Glomerular visceral epithelial cell (primary cell): ENCODE results near the gene KIF26A.
"Not testable (repeated sequence)": the region's sequence is repeated elsewhere in the genome, so short reads cannot be mapped to it uniquely, and the experiment has no call there.

Source experiments
- DNase-seq: peaks from one replicate; pipeline ENCODE4 v3.0.0-alpha.2; 2016; ENCODE audit errors: extremely low spot score

KIF26A gene

DNA sequence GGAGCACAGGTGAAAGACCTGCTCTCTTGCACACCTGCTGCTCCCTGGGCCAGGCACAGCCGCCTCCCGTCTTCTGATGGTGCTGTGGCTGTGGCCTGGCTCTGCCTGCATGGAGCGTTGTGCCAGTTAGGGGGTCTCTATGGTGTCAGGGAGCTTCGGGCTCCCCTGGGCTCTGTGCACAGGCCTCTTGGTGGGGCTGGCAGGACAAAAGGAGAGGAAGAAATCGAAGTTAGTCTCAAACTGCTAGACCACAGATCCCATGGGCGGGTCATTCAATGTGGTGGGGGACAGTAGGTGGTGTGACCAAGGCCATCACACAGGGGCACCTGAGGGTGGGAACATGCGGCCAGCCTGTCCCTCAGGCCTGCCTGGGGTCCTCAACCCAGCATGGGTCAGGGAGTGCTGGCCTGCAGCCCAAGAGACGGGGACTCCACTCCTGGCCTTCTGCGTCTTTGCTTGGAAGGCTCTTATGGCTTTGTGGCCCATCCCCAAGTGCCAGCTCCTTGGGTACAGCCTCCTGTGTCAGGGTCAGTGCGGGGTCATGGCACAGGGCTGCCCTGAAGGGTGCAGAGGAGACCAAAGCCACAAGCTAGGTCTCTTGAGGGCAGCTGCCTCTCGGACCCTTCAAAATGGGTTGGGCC, 84.1 kb downstream of the KIF26A start:
- no peak for DNase-seq

- DNase-seq: no peak
Measured at GRCh38 chr14:104223101-104224041, 85.0 kb downstream of the KIF26A start.

- DNase-seq: no peak
Measured at GRCh38 chr14:104224131-104224505, 85.7 kb downstream of the KIF26A start.

- DNase-seq: no peak
Measured at GRCh38 chr14:104224506-104225277, 86.3 kb downstream of the KIF26A start.

DNA sequence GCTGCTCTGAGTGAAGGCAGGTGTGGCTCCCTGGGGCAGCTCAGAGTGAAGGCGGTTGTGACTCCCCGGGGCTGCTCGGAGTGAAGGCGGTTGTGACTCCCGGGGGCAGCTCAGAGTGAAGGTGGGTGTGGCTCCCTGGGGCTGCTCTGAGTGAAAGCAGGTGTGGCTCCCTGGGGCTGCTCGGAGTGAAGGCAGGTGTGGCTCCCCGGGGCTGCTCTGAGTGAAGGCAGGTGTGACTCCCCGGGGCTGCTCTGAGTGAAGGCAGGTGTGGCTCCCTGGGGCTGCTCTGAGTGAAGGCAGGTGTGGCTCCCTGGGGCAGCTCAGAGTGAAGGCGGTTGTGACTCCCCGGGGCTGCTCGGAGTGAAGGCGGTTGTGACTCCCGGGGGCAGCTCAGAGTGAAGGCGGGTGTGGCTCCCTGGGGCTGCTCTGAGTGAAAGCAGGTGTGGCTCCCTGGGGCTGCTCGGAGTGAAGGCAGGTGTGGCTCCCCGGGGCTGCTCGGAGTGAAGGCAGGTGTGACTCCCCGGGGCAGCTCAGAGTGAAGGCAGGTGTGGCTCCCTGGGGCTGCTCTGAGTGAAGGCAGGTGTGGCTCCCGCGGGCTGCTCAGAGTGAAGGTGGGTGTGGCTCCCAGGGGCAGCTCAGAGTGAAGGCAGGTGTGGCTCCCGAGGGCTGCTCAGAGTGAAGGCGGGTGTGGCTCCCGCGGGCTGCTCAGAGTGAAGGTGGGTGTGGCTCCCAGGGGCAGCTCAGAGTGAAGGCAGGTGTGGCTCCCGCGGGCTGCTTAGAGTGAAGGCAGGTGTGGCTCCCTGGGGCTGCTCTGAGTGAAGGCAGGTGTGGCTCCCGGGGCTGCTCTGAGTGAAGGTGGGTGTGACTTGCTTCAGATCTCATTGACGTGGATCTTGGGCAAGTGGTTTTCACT, 87.1 kb downstream of the KIF26A start:
- DNase-seq: not testable (repeated sequence)

- DNase-seq: no peak
Measured at GRCh38 chr14:104226421-104227383, 88.3 kb downstream of the KIF26A start.

DNA sequence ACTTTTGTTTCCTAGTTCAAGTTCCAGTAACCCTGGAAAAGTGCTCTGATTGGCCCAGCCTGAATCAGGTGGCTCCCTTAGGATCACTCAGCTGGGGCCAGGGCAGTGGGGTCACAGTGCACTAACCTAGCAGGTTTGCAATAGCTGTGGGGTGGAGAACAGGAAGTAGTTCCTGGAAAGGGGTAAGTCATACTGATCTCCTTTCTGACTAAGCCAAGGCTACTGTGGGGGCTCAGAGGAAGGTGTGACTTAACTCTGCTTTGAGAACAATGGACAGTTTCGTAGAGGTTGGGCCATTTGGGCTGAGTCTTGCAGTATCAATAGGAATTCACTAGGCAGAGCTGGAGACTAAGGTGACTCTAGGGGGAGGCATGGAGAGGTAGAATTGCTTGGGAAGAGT, 89.4 kb downstream of the KIF26A start:
- DNase-seq: no peak

DNA sequence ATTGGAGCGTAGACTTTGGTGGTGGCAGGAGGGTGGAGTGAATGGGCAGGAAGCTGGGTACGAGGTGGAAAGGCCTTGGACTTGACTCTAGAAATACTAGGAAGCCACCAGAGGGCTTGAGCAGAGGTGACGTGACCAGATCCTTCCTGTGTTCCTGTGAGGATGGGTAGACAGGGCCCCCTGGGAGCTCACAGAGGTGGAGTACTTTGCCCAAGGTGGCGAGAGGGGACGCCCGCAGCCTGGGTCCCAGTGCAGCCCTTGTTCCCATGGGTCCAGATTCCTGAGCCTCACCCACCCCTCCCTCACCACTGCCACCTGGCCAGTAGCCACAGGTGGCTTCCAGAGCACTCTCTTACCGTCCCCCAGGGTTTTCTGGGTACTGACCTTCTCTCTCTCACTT, 89.8 kb downstream of the KIF26A start:
- DNase-seq: no peak

- DNase-seq: no peak
Measured at GRCh38 chr14:104228716-104229533, 90.5 kb downstream of the KIF26A start.

GRCh38 chr14:104229534-104230055, 91.2 kb downstream of the KIF26A start:
- no peak for DNase-seq

GRCh38 chr14:104230119-104230815, 91.9 kb downstream of the KIF26A start:
- DNase-seq: no peak
